T-helper 22 cell (primary cell): Measurements from ENCODE around the gene USP17L29.
A peak's percentile ranks its signal among the peaks of the same experiment; 100 is the strongest.
"Not testable (repeated sequence)": the region's sequence is repeated elsewhere in the genome, so short reads cannot be mapped to it uniquely, and the experiment has no call there.

ENCODE experiments used
- DNase-seq: peaks from one replicate; pipeline ENCODE4 v3.0.0-alpha.2; 2020; ENCODE audit warnings: low read depth

Gene USP17L29

DNA sequence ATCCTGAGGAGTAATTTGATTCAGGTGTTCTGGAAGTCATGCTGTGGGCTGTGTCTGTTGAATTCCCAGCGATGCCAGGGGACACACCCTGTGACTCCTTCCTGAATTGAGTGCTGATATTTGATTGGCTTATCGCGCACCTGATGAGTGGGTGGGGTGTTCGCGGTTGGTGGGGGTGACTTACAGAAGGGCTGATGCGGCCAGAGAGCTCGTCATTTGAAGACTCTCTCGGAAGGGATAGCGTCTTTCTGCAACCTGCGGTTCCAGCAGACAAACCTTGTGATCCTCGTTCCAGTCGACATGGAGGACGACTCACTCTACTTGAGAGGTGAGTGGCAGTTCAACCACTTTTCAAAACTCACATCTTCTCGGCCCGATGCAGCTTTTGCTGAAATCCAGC is at the start of gene USP17L29:
USP17L29 (plus strand) TSS at position 301 of the 400 bp plus-strand sequence; CDS start at position 301, 0 bp downstream.
- not testable (repeated sequence) for DNase-seq

DNA sequence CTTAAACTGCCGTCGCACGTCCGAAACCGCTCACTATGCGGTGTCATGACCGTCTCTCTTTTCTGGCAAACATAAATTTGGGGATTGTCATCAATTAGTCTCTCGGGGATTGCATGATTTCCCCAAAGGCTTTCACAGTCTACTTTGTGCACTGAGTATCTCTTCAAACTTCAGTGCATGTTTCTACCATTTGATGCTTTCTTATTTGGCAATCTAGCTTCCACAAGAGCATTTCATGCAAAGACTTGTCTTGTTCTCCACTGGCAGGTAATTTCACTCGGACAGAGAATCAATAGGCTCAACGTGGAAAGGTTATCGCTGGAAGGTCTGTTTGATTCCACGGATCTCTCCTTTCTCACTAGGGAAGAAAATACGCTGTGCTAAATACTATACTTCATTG is 29.2 kb upstream of the USP17L29 start:
- DNase-seq, result not testable (repeated sequence)

DNA sequence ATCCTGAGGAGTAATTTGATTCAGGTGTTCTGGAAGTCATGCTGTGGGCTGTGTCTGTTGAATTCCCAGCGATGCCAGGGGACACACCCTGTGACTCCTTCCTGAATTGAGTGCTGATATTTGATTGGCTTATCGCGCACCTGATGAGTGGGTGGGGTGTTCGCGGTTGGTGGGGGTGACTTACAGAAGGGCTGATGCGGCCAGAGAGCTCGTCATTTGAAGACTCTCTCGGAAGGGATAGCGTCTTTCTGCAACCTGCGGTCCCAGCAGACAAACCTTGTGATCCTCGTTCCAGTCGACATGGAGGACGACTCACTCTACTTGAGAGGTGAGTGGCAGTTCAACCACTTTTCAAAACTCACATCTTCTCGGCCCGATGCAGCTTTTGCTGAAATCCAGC is 28.6 kb upstream of the USP17L29 start, which contains the start of gene USP17L24:
USP17L24 (plus strand) TSS at position 301 of the 400 bp plus-strand sequence; CDS start at position 301, 0 bp downstream.
- not testable (repeated sequence) for DNase-seq

GRCh38 chr4:9329611-9330010 is 23.8 kb upstream of the USP17L29 start, which contains the start of gene USP17L25:
Gene USP17L25, plus strand, starts transcription at chr4:9329911. Its CDS starts 0 bp downstream, at chr4:9329911.
- DNase-seq, result not testable (repeated sequence)

GRCh38 chr4:9334358-9334757 is 19.1 kb upstream of the USP17L29 start, which contains the start of gene USP17L26:
Gene USP17L26, plus strand, starts transcription at chr4:9334658. Its CDS starts 0 bp downstream, at chr4:9334658.
- not testable (repeated sequence) for DNase-seq

- not testable (repeated sequence) for DNase-seq
These were observed 14.3 kb upstream of the USP17L29 start, which contains the start of gene USP17L5 for GRCh38 chr4:9339103-9339502. Gene USP17L5, plus strand, starts transcription at chr4:9339403. Its CDS starts 0 bp downstream, at chr4:9339403.

DNA sequence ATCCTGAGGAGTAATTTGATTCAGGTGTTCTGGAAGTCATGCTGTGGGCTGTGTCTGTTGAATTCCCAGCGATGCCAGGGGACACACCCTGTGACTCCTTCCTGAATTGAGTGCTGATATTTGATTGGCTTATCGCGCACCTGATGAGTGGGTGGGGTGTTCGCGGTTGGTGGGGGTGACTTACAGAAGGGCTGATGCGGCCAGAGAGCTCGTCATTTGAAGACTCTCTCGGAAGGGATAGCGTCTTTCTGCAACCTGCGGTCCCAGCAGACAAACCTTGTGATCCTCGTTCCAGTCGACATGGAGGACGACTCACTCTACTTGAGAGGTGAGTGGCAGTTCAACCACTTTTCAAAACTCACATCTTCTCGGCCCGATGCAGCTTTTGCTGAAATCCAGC is 9.6 kb upstream of the USP17L29 start, which contains the start of gene USP17L27:
USP17L27 (plus strand) TSS at position 301 of the 400 bp plus-strand sequence; CDS start at position 301, 0 bp downstream.
- not testable (repeated sequence) for DNase-seq

GRCh38 chr4:9348593-9348992 is 4.8 kb upstream of the USP17L29 start, which contains the start of gene USP17L28:
Gene USP17L28, plus strand, starts transcription at chr4:9348893. Its CDS starts 0 bp downstream, at chr4:9348893.
- not testable (repeated sequence) for DNase-seq

- not testable (repeated sequence) for DNase-seq
These were observed 2.6 kb upstream of the USP17L29 start for GRCh38 chr4:9350866-9351265.

- not testable (repeated sequence) for DNase-seq
These were observed 9.4 kb downstream of the USP17L29 start, which contains the start of gene USP17L30 for GRCh38 chr4:9362829-9363228. Gene USP17L30, plus strand, starts transcription at chr4:9363129. Its CDS starts 0 bp downstream, at chr4:9363129.

GRCh38 chr4:9379881-9380280 is 26.4 kb downstream of the USP17L29 start:
- not testable (repeated sequence) for DNase-seq

GRCh38 chr4:9381012-9381534 is 27.6 kb downstream of the USP17L29 start:
- DNase-seq, result peak; percentile 24

DNA sequence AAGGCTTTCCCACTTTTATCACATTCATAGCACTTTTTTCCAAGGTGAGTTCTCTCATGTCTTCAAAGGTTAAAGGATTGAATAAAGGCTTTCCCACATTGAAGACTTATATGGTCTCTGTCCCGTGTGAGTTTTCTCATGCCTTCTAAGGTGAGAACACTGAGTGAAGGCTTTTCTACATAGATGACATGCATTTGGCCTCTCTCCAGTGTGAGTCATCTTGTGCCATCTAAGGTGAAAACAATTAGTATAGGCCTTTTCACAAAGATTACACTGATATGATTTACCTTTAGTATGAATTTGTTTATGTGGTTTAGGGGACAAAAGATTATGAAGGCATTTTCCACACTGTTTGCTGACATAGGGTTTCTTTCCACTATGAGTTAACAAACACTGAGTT is 30.7 kb downstream of the USP17L29 start:
- DNase-seq, result no peak

DNA sequence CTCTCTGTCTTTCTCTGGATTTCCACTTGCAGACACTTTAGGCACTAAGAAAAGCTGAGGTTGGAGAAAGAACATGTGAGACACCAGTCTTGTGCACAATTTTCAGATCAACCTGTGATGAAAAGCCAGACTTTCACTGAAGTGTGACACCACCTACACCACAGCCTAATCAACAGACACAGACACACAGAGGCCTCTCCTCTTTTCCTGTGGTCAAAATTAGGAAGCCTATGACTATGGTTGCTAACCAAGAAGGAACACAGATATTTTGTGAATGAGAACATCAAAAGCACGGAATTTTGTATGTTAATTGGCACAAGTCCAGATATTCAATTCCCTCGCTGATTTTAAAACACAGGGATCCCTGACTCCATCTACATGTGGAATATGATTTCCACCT is 35.6 kb downstream of the USP17L29 start:
- DNase-seq, result not testable (repeated sequence)
